Osteocyte (in vitro differentiated cells): Measurements from ENCODE around the gene GFI1B. TPM values are rescaled to one million over a fixed set of nuclear protein-coding genes. Genes with fewer than 3 reads are reported as not detected.

Source experiments
- DNase-seq: peaks from one replicate; pipeline ENCODE4 v3.0.0; 2021; ENCODE audit warnings: mixed read lengths; ENCODE audit not compliant: unreplicated experiment; ENCODE audit errors: extremely low spot score
- H3K27ac Mint-ChIP-seq: one replicate; pipeline ENCODE4 v1.8.0; 2021; ENCODE audit warnings: mild to moderate bottlenecking, mixed read lengths; ENCODE audit not compliant: unreplicated experiment
- H3K27me3 Mint-ChIP-seq: one replicate; pipeline ENCODE4 v1.8.0; 2021; ENCODE audit warnings: mixed read lengths; ENCODE audit not compliant: unreplicated experiment
- H3K36me3 Mint-ChIP-seq: one replicate; pipeline ENCODE4 v1.8.0; 2021; ENCODE audit warnings: mixed read lengths; ENCODE audit not compliant: unreplicated experiment
- H3K4me1 Mint-ChIP-seq: one replicate; pipeline ENCODE4 v1.8.0; 2021; ENCODE audit warnings: mixed read lengths; ENCODE audit not compliant: unreplicated experiment
- H3K4me3 Mint-ChIP-seq: one replicate; pipeline ENCODE4 v1.8.0; 2021; ENCODE audit warnings: mild to moderate bottlenecking, moderate library complexity, mixed read lengths; ENCODE audit not compliant: unreplicated experiment
- H3K9me3 Mint-ChIP-seq: one replicate; pipeline ENCODE4 v1.8.0; 2021; ENCODE audit warnings: mixed read lengths; ENCODE audit not compliant: unreplicated experiment
- CTCF ChIP-seq: fragments of 200-600 bp; sonication (generic); IDR thresholded peaks from 2 replicates; pipeline ENCODE4 v1.5.0; 2021; ENCODE audit warnings: antibody characterized with exemption, mild to moderate bottlenecking, moderate library complexity
- total RNA-seq: library from RNA; stranded (reverse); gene quantifications from 2 replicates; pipeline ENCODE4 v1.2.1, GENCODE V29; 2021

GFI1B gene
- total RNA-seq, 1 donor from 2014 or later, result not detected

- H3K4me3 Mint-ChIP-seq, result peak within 1 kb of the TSS; percentile 98
- no peak for TF ChIP-seq CTCF
- H3K9me3 Mint-ChIP-seq, result no peaks in the 10 kb centered on the region
- peaks cover 30% of the 10 kb centered on the region for H3K4me1 Mint-ChIP-seq
- H3K36me3 Mint-ChIP-seq, result no peaks in the 10 kb centered on the region
- DNase-seq, result peak; percentile 96
- peaks cover 5% of the 10 kb centered on the region for H3K27me3 Mint-ChIP-seq
- H3K27ac Mint-ChIP-seq, result peak within 1 kb of the TSS; percentile 98
These were observed 52.0 kb downstream of the GFI1B start, which contains the start of gene GTF3C5 for GRCh38 chr9:133030317-133031129. TSS of gene GTF3C5 (plus strand) at chr9:133030997. CDS start at chr9:133031012, 15 bp downstream.

DNA sequence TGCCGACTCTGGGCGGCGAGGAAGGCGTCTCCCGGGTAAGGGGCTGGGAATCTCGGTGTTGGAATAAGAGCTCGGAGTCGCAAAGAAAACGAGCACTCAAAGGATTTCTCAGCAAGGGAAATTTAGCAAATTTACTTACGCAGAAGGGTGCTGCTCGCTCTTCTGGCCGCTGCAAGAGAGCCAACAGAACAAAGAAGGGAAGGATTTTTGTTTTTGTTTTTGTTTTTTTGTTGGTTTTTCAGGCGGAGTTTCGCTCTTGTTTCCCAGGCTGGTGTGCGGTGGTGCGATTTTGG is 52.6 kb downstream of the GFI1B start:
- H3K27ac Mint-ChIP-seq, result peak overlapping the region; percentile 98
- H3K36me3 Mint-ChIP-seq, result no peaks in the 10 kb centered on the region
- peak overlapping the region; percentile 98 for H3K4me3 Mint-ChIP-seq
- peaks cover 30% of the 10 kb centered on the region for H3K4me1 Mint-ChIP-seq
- peaks cover 3% of the 10 kb centered on the region for H3K27me3 Mint-ChIP-seq
- no peak for TF ChIP-seq CTCF
- no peaks in the 10 kb centered on the region for H3K9me3 Mint-ChIP-seq
- DNase-seq, result no peak

DNA sequence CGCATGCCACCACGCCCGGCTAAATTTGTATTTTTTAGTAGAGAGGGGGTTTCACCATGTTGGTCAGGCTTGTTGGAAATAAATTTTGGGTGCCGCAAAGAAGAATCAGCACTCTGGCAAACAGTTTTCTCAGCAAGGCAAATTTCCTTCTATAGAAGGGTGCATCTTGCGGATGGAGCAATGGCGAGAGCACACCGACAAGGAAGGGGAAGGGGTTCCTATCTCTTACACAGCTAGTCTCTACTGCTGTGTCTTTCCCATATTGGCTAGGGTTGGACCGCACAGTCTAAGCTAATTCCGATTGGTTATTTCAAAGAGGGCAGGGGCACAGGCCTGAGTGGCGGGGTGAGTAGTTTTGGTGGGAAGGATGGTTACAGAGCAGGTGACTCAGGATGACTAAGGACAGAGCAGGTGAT is 53.0 kb downstream of the GFI1B start:
- no peaks in the 10 kb centered on the region for H3K27me3 Mint-ChIP-seq
- H3K4me1 Mint-ChIP-seq, result peaks cover 30% of the 10 kb centered on the region
- no peaks in the 10 kb centered on the region for H3K9me3 Mint-ChIP-seq
- H3K4me3 Mint-ChIP-seq, result peak overlapping the region; percentile 98
- H3K27ac Mint-ChIP-seq, result peak overlapping the region; percentile 98
- no peak for DNase-seq
- no peaks in the 10 kb centered on the region for H3K36me3 Mint-ChIP-seq
- no peak for TF ChIP-seq CTCF

GRCh38 chr9:133032171-133032570 is 53.7 kb downstream of the GFI1B start:
- no peaks in the 10 kb centered on the region for H3K36me3 Mint-ChIP-seq
- H3K4me3 Mint-ChIP-seq, result peak overlapping the region; percentile 98
- no peak for TF ChIP-seq CTCF
- peaks cover 30% of the 10 kb centered on the region for H3K4me1 Mint-ChIP-seq
- DNase-seq, result no peak
- no peaks in the 10 kb centered on the region for H3K27me3 Mint-ChIP-seq
- no peaks in the 10 kb centered on the region for H3K9me3 Mint-ChIP-seq
- no peak overlapping the region for H3K27ac Mint-ChIP-seq

DNA sequence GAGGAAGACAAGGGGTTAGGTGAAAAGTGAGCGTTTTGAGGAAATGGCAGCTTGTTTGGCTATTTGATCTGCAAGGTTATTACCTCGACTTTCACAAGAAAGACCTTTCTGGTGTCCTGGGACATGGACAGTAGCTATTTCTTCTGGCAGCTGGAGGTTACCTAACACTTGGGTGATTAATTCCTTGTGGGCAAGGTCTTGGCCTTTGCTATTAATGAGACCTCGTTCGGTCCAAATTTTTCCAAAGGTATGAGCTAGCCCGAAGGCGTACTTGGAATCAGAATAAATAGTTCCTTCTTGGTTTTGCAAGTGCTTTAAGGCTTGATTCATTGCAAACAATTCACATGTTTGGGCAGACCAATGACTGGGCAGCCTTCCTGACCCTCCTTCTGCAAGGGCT is 57.2 kb downstream of the GFI1B start:
- Mint-ChIP-seq H3K36me3 (no peaks in the 10 kb centered on the region), H3K9me3 (no peaks in the 10 kb centered on the region), H3K27me3 (no peaks in the 10 kb centered on the region), H3K4me3 (no peak overlapping the region), H3K27ac (no peak overlapping the region), H3K4me1 (peaks cover 20% of the 10 kb centered on the region)
- DNase-seq, result no peak
- TF ChIP-seq CTCF, result no peak
